ENCODE results near the gene TCF19.
A peak's percentile ranks its signal among the peaks of the same experiment; 100 is the strongest.

Gene TCF19

GRCh38 chr6:31128093-31128676, 30.2 kb upstream of the TCF19 start:
- DNase-seq (ENCODE audit: low read depth in 2 of 2) = peak; percentile 57 to 72

DNA sequence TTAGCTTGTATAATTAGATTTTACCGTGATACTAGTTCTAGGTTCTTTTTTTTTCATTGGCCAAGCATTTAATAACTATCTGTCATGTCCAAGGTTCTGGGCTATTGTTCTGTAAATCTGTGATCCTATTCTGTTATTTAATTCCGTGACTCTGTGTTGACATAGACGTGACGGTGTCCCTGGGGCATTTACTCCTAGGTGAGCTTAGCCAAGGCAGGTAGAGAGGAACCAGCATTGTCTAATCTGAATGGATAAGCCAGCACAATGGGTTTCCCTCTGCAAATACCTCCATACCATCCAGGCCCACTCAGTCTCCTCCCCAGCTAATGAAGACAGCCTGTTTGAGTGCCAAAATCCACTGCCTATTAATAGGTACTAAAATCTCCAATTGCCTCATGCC, 29.3 kb upstream of the TCF19 start:
- DNase-seq (ENCODE audit: low read depth in 2 of 2) = no peak

GRCh38 chr6:31130751-31131150, 27.6 kb upstream of the TCF19 start:
- no peak for DNase-seq (ENCODE audit: low read depth in 2 of 2)

GRCh38 chr6:31131595-31131994, 26.8 kb upstream of the TCF19 start:
- DNase-seq (ENCODE audit: low read depth in 2 of 2) = no peak

DNA sequence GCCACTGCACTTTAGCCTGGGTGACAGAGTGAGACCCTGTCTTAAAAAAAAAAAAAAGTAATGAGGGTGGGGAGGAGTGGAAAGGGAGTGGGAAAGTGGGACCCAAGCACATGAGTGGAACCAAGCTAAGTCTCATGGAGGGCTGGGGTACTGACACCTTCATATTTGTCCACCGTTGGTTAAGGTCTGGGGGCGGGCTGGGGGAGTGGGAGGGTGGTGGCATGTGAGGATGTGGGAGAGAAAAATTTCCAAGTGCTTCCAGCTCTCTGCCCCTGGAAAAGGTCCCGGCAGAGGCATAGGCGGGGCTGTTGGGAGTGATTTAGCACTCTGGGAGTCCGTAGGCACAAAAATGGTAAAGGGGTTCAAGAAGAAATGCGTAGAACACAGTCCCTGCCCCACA, 25.6 kb upstream of the TCF19 start:
- no peak for DNase-seq (ENCODE audit: low read depth in 2 of 2)

GRCh38 chr6:31135710-31136109, 22.7 kb upstream of the TCF19 start:
- DNase-seq (ENCODE audit: low read depth in 2 of 2) = no peak

DNA sequence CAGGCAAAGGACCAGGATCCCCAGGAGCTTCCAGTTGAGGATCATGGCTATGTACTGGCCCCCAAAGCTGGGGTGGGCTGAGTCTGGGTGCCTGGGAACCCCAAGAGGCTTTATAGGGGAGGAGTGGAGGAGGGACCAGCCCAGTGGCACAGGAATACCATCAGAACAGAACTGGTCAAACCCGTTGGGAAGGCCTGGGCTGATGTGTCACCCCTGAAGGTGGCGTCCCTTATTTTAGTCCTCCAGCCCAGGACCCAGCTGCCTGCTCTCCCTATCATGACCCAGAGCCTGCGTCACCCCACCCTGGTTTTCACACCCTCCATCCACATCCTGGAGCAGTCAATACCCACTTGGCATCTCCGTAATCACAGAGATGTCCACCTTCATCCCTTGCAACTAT, 19.4 kb upstream of the TCF19 start, which contains the start of gene PSORS1C2:
Gene PSORS1C2, minus strand, starts transcription at position 85 of the 400 bp plus-strand sequence. Its CDS starts 40 bp downstream, at position 45.
- DNase-seq (ENCODE audit: low read depth in 2 of 2) = no peak

GRCh38 chr6:31139599-31139998, 18.8 kb upstream of the TCF19 start:
- no peak for DNase-seq (ENCODE audit: low read depth in 2 of 2)

- DNase-seq (ENCODE audit: low read depth in 2 of 2) = no peak
Measured at GRCh38 chr6:31140643-31141042, 17.7 kb upstream of the TCF19 start.

DNA sequence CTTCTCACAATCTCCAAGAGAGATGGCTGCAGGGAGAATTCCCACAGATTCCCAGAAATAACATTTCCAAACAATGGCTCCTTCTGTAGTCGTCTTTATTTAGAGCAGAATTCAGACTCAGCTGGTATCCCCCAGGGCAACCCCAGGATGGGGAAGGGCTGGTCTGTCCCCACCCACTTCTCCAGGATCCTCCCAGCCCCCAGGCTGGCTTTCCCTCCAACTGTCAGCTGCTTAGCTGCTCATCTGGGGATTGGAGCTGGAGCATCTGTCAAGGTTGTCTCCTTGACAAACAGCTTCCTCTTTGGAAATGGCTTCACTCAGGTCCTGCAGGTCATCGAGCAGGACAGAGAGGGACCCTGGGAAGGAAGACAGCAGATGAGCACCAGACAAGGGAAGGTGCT, 16.0 kb upstream of the TCF19 start:
- no peak for DNase-seq (ENCODE audit: low read depth in 2 of 2)

- no peak for DNase-seq (ENCODE audit: low read depth in 2 of 2)
Measured at GRCh38 chr6:31143148-31143547, 15.2 kb upstream of the TCF19 start.

DNA sequence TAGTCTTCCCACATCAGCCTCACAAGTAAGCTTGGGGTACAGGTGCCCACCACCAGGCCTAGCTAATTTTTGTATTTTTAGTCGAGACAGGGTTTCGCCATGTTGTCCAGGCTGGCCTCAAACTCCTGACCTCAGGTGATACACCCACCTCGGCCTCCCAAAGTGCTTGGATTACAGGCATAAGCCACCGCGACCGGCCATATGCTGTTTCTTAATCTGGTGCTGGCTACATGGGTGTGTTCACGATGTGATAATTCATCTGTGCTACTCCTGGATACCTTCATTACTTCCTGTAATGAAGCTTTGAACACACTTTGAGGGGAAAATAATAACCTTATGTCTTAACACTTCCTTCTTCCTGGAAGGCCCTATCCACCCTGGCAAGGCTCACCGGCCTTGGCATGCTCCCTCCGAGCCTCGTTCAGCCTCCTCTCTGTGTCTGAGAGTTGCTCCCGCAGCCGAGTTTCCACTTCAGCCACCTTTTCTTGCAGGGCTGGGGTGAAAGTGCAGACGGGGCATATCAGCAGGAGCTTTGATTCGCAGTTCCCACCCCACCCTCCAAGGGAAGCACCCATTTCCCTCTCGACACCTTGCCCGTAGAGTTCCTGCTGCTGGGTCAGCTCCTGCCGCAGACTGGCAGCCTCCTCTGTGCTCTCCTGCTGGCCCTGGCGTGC, 14.0 kb upstream of the TCF19 start:
- no peak for DNase-seq (ENCODE audit: low read depth in 2 of 2)

DNA sequence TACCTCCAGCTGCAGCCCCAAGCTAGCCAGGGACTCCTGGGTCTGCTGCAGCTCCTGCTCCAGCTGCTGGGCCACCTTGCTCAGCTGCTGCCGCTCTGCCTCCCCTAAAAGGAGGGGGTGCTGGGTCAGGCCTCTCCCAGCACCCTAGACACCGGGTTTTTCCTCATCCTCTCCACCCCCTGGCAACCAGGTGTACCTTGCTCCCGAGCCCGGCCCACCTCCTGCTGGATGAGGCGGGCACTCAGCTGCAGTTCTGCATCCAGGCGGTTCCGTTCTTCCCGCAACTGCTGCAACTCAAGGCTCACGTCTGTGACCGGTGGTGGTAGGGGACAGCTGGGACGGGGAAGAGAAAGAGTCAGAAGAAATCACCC, 13.4 kb upstream of the TCF19 start:
- no peak for DNase-seq (ENCODE audit: low read depth in 2 of 2)

GRCh38 chr6:31145386-31145785, 13.0 kb upstream of the TCF19 start:
- no peak for DNase-seq (ENCODE audit: low read depth in 2 of 2)

DNA sequence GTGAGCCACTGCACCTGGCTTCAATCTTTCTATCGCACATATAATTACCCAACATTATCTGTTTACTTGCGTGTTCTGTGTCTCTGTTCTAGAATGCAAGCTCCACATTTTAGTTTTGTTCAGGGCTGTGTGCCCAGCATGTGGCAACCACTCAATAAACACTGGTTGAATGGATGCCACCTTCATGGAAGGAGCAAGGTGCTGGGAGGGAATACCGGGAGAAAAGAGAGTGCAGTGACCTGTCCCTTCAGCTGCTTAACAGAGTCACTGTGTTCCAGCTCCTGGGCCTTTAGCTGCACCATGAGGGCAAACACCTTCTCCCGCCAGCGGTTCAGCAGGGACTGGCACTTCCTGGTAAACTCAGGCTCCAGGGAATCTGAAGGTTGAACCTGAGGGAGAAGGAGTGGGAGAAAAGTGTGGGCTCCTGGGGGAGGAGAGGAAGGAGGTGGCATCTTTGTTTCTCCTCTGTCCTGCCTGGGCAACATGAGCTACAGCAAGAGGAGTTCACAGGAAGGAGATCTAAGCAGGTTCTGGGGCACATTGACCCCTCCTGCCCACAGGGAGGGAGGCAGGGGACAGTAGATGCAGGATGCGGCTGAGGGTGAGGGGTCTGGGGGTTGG, 8.5 kb upstream of the TCF19 start:
- DNase-seq (ENCODE audit: low read depth in 2 of 2) = no peak

DNA sequence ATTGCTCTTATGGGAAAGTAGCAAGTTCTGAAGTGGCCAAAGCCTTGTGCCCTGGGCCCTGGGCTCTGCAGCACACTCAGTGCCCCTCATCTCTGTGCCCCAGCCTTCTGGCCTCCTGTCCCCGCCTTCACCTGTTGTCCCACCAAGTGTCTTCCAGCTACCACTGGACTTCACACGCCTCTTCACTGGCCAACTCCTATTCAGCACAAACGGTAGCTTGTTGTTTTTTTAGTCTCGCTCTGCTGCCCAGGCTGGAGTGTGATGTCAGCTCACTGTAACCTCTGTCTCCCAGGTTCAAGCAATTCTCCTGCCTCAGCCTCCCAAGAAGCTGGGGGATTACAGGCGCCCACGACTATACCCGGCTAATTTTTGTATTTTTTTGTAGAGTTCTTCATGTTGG, 5.6 kb upstream of the TCF19 start:
- DNase-seq (ENCODE audit: low read depth in 2 of 2) = no peak

- DNase-seq (ENCODE audit: low read depth in 2 of 2) = no peak
Measured at GRCh38 chr6:31154436-31154835, 4.0 kb upstream of the TCF19 start.

DNA sequence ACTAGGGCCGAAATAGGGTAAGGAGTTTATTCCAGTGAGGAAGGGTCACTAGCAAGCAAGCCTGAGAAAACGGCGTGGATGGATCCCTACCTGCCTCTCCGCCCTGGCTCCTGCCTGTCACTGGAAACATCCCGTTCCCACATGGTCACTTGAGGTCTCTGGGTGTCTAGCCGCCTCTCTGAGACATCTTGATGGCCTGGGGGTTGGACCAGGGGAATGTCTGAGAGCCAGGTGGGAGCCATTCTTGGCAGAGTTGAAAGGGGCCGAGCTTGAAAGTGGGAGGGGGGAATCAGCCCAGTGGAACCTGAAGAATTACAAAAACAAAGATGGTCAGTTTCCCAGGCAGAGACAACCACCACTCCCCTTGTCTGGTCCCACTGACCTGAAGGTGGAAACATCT, 1.7 kb upstream of the TCF19 start:
- DNase-seq (ENCODE audit: low read depth in 2 of 2) = no peak

DNA sequence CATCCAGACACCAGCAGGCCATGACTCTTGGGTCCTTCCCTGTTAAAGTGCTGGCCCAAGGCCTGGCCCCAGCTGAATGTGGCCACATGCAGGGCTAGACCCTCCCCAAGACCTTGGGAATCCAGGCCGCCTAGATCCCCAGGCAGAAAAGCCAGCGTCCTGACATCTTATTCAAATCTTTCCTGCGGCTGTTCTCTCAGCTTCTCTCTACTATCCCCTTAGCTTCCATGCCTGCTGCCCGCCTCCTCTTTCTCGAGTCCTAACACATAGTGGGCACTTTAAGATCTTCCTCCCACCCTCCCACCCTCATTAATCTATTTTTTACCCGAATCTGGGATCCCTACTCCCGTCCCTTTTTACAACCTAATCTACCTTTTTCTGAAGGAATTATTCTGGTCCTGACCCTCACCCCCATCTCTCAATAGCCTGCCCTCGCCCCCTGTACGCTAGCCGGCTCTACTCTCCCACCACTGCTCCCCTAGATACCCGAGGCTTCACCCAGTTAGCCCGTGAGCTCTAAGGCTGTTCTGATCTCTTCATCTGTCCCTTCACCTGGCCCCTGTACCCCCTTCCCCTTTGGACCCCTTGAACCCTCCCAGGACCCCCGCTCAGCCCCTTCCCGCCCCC, 763 bp upstream of the TCF19 start, which contains the start of gene CCHCR1:
Gene CCHCR1, minus strand, starts transcription at position 290 of the 627 bp plus-strand sequence. Its CDS starts 202 bp downstream, at position 88.
- no peak for DNase-seq (ENCODE audit: low read depth in 2 of 2)

- DNase-seq (ENCODE audit: low read depth in 2 of 2) = no peak
Measured at GRCh38 chr6:31158863-31159855, 770 bp downstream of the TCF19 start.
